Kidney glomerular epithelial cell (primary cell): ENCODE measurements around the gene GNG3.
"Not testable (repeated sequence)": the region's sequence is repeated elsewhere in the genome, so short reads cannot be mapped to it uniquely, and the experiment has no call there.

ENCODE experiments used
- DNase-seq: peaks from one replicate; lab custom pipeline; 2025; lab: John Stamatoyannopoulos, UW

GNG3 gene

DNA sequence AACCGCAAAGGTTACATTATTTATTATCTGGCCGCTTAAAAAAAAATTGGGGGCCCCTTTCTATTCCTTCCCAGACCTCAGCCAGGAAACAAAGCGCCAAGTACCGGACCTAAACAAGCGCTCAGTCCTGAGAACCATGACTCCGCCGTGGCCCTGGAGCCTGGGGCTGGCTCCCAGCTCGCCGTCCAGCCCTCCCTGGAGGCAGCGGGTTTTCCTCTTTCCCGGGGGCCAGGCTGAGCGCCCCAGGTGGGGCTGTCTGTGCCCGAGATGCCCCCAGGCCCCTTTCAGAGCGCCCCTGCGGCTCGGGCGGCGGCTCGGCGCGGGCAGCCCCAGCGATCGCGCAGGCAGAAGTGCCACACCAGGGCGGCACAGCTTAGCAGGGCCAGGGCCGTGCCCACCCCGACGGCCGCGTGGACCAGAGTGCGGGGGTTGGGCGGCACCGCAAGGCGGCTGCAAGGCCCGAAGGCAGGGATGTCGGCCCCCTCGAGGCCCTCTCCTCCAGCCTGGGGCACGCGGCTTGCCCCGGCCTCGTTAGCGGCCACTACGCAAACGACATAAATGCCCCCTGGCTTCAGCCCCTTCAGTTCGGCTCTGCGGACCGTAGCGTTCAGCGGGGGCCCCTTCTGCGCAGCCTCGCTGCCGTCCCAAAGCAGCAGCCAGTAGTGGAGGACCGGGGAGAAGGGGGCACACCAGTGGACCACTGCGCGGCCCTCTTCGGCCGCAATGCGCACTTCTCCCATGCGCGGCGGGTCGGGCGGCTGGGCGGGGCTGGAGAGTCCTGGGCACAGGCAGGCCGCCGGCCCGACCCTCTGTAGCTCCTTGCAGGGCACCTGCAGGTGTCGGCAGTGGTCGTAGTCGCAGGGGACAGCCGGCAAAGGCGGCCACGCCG is 19.7 kb upstream of the GNG3 start:
- DNase-seq, result no peak

DNA sequence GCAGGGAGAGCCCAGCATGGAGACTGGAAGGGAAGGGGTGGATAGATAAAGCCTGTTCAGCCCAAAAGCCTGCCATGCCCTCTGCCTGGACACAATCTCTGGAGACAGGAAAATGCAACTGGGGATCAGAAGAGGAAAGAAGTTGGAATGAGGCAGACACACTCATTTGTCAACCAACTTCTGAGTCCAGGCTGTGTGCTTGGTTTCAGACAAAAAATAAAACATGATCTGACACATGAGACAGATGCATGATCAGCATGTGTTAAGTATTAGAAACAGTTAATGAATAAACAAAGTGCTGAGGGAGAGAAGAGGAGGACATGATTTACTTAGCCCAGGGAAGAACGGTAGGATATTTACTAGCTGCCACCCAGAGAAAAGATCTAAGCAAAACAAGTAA is 19.0 kb upstream of the GNG3 start:
- DNase-seq, result no peak

DNA sequence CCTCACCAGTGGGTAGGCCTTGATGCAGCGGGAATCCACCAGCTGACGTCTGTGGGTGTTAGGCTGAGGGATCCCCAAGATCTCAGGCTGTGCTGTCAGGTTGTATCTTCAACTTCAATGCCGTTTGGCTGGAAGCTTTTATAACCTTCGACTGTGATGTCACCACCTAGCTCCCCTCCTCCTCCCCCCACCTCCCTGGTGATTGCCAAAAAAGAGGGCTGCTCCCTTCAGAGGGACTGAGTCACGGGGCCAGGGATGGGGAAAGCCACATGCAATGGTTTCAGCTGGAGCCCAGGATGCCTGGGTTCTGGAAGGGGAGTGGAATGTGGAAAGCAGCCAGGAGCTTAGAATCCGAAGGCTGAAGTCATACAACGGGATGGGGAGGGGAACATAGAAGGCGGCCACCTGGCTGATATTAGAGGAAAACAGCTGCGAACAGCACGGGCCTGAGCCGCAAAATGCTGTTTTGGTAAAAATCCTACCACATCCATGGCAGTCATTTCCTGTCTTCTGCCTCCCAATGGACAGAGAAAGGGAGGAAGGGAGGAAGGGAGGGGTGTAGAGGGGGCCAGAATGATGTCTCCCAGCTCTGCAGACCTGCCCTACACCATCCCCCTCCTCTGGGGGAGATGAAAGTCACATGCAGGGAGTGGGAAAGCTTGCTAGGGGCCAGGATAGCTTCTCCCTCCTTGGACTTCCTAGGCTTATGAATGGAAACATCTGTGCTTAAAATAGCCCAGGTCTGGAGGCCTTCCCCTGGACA is 17.9 kb upstream of the GNG3 start, which contains the start of gene LRRN4CL:
LRRN4CL (minus strand) TSS at position 110 of the 763 bp plus-strand sequence. CDS start 1,022 bp downstream, outside the sequence.
- DNase-seq, result no peak

DNA sequence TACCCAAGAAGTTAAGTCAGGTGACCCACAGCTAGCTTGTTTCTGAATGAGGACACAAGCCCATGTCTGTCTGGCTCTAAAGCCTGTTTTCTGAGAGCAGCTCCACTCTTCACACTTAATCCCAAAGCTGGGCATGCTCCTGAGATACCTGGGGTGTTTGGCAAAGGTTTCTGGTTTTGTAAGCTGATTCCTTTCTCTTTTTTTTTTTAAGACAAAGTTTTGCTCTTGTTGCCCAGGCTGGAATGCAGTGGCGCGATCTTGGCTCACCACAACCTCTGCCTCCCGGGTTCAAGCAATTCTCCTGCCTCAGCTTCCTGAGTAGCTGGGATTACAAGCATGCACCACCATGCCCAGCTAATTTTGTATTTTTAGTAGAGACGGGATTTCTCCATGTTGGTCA is 13.9 kb upstream of the GNG3 start:
- not testable (repeated sequence) for DNase-seq

DNA sequence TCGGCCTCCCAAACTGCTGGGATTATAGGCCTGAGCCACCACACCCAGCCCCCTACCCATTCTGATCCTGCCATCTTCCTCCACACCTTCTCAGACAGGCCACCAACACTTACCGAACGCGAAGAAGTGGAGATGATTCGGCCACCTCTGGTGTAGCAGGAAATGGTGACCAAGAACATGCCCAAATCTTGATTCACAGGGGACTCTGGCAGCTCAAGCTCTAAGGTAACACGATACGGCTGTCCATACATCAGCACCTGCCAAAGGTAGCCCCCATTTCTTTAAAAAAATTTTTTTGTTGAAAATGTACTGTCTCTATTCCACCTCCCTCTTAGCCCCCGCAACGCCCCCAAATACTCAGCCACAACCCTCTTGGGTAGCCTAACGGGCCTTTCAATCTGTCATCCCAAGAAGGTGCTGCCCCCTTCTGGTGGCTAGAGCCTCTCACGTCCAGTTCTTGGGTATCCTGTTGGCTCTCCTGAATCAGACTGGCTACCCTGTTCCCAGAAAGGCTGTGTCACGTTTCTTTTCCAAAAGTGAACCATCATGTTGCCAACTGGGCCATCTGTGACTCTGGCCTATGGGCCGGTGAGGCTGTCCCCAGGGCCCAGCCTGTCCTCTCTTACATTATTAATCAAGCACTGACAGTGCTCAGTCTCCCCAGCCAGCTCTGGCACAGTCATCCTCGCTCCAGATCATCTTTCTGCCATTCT is 12.9 kb upstream of the GNG3 start:
- no peak for DNase-seq

DNA sequence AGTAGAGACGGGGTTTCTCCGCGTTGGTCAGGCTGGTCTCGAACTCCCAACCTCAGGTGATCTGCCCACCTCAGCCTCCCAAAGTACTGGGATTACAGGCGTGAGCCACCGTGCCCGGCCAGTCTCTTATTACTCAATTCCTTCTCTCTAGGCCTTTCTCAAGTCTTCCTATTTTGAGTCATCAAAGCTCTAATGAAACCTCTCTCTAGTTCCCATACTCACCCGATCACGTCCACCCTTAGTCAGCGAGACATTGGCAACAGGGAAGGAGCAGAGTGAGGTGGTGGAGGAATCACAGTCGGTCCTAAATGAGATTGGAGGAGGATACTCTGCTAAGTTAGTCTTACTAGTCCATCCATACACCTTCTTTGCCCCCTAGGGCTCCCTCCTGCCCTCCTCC is 5.2 kb upstream of the GNG3 start:
- DNase-seq, result no peak

DNA sequence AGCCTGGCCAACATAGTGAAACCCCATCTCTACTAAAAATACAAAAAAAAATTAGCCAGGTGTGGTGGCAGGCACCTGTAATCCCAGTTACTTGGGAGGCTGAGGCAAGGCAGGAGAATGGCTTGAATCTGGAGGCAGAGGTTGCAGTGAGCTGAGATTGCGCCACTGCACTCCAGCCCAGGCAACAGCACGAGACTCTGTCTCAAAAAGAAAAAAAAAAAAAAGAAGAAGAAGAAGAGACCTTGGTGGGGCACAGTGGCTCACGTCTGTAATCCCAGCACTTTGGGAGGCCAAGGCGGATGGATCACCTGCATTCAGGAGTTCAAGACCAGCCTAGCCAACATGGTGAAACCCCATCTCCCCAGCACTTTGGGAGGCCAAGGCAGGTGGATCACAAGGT is 3.6 kb upstream of the GNG3 start:
- DNase-seq, result not testable (repeated sequence)

DNA sequence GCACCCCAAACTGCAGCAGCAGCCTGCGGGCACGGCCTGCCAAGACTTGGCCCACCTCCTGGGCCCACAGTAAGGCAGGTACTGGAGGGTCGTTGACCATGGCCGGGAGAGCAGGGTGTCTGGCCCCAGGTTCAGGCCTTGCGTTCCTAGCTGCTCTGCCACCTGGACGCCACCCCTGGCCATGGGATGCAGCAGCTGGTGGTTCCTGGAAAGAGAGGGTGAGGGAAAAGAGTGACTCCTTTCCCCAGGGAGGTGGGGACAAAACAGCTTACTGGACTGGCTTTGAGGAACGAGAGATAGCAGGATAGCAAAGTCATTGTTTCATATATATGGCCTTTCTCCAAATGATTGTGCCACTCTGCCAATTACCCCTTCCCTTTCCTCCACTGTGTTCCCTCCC is 2.1 kb upstream of the GNG3 start:
- no peak for DNase-seq

DNA sequence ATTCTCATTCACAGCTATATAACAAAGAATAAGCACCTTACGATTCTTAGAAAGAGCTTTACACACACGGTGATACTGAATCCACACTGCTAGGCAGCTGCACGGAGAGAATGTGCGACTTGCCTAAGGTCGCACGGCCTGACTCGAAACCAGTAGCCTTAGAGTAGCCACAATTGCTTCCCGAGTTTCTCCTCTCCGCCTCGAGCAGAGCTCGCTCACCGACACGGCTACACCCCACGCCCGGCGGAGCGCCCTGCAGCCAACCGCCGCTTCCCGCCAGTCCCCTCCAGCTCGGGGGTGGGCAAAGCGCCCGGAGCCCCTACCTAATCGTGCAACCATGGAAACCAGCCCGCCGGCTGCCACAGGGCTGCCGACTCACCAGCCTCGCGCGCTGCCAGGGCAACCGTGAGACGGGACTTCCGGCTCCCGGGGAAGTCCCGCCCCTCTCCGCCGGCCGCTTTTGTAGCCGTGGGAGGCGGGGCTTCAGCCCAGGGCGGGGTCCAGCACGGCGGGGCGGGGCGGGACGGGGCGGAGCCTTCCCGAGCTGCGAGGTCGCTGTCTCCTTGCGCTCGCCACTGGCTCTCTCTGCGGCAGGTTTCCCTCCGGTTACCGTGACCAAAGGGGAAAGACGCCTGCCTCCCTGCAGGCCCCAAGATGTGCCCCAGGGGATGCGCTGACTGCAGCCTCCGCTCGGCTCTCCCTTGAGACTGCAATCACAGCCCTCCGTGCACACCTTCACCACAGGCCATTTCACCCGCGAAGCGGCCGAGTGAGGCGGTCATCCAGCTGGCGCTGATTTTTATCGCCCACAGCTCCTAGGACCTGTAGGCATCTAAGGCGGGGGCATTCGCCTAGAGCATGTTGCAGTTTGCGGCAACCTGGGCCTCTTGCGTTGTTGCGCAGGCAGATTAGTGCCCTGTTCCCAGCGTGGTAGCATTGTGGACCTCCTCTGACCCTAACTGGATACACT is 1.3 kb upstream of the GNG3 start:
- peak; percentile 89 for DNase-seq

DNA sequence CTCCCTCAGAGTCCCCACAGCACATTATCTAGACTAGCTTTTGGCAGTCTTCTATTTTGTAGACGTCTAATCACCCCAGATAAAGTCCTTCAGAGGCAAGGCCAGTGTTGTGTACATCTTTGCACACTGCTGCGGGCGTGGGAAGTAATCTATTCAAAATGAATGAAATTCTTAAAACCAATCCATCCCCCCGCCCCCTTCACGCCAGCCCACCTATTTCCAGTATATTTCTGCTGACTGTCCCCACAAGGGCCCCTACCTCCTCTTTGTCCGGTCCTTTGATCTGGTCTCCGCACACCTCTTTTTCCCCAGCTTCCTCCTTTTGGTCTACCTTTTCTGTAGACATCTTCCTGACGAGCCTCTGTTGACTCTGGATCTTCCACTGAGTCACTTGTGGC is 627 bp upstream of the GNG3 start:
- DNase-seq, result no peak

DNA sequence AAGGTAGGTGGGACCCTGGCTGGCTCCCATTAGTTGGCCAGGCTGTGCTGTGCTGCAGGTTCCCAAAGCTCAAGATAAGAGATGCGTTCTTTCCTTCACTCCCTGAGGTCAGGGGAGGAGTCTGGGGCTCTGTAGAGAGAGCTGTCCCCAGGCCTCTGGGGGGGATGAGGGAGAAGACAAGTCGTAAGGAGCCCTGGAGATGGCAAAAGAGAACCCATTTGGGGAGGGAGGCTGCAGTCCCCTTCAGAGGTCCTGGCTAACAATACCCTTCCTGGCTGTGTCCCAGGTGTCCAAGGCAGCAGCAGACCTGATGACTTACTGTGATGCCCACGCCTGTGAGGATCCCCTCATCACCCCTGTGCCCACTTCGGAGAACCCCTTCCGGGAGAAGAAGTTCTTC is 916 bp downstream of the GNG3 start:
- DNase-seq, result no peak

DNA sequence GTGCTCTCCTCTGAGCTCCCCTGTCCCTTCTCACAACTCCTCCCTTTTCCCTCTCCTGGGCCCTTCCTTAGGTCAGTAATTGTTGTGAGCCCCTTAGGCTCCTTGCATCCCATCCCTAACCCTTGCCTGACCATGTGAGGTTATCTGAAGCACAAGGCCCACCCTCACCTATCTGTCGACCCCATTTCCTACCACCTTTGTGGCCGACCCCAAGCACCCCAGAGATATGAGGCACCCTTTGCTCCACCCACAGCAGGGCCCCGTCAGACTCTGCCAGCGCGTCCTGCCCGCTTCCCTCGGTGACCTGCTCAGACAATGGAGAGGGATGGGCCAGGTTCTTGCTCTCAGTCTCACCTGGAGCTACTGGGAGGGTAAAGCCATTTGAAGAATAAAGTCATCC is 1.3 kb downstream of the GNG3 start:
- no peak for DNase-seq

DNA sequence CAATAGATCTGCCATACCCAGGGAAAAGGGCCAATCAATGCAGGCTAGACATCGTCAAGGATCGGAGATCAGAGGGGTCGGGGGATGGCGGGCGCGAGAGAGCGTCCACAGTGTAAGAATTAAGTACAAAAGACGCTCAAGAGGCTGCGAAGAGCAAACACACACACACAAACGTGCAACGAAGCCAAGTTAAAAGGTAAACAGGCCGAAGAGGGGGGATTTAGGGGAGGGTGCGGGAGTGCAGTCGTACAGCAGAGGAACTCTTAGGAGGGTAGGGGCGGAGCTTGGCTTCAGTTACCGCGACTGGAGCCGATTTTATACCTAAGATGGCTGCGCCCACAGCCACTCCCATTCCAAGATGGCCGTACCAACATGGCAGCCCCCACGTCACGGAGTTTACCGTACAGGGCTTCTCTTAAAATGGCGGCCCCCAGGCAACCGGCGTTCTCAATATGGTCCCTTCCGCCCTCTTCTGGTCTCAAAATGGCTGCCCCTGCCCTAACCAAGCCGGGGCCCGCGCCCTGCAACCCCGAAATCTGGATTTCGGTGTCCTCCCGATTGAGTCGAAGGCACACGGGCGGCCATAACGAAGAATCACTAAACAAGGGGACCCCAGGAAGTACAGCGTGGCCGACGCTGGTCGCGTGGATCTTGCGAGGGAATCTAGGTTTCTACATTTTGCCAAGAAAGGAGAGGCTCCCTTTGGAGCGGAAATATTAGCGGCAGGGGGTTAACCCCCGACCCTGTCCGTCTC is 1.9 kb downstream of the GNG3 start:
- DNase-seq, result peak; percentile 93

DNA sequence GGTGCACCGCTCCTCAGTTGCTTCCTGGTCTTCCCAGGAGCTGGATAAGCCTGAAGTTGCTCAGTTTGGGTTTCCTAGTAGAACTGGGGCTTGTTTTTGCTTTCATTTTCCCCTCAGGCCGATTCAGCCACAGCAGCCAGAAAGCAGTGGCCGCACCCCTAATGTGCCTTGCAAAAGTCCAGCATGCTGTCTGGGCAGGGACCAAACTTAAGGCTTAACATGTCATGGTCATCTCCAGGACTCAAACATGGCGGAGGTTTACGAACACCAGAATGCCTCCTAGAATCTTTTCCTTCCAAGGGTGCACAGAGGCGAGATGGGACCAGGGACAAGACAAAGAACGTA is 2.5 kb downstream of the GNG3 start:
- no peak for DNase-seq

DNA sequence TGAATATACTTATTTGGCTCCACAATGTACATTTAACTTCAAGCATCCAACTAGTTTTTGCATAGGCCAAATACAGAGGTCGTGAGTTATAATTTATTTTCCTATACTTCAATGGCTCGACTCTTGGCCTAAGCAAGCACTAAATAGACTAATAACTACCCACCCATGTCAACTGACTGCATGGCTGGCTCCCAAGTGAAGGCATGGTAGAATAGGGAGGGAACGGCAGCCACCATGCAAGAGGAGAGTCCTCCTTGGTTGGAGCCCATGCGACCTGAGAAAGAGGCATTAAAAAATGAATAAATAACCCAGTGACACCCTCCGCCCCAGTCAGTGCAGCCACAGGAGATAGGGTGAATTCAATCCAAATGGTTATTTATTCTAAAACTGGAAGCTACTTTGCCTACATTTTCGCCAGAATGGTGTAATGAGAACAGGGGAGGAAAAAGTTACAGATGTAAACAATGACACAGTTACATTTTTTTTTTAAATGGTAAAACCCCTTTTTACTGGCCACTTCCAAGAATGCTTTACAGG is 4.9 kb downstream of the GNG3 start:
- DNase-seq, result no peak

DNA sequence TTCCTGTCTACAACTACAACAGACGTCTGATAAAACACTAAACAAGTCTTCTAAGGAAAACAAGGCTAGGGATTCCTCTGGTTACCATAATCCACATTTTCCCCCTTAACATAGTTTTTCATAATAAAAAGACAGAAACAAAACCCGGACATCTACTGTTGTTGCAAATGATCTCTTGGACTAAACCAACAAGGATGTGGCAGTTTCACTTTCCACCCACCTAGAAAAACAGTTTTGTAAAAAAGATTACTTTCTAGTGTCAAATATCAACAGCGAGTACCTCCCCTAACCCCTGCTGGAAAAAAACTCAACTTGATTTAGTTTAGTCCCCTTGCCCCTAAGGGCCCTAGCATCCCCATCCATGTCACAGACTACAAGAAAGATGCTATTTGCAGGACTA is 5.4 kb downstream of the GNG3 start:
- no peak for DNase-seq

DNA sequence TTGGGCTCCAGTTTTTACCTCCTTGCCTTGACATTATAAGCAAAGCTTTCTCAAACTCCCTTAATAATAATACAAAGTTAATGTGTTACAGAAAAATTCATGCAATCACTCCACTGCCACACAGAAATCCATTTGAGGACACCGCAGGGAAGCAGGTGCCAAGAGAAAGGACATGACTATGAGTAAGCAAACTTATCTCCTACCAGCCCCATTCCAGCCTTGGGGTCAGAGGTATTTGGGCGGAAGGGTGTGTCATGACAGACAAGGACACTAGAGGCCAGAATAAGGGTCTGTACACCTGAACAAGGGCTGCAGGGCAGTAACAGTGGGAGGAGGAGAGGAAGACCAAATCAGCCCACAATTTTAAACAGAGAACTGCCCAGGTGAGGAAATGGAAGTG is 5.9 kb downstream of the GNG3 start:
- DNase-seq, result peak; percentile 36

DNA sequence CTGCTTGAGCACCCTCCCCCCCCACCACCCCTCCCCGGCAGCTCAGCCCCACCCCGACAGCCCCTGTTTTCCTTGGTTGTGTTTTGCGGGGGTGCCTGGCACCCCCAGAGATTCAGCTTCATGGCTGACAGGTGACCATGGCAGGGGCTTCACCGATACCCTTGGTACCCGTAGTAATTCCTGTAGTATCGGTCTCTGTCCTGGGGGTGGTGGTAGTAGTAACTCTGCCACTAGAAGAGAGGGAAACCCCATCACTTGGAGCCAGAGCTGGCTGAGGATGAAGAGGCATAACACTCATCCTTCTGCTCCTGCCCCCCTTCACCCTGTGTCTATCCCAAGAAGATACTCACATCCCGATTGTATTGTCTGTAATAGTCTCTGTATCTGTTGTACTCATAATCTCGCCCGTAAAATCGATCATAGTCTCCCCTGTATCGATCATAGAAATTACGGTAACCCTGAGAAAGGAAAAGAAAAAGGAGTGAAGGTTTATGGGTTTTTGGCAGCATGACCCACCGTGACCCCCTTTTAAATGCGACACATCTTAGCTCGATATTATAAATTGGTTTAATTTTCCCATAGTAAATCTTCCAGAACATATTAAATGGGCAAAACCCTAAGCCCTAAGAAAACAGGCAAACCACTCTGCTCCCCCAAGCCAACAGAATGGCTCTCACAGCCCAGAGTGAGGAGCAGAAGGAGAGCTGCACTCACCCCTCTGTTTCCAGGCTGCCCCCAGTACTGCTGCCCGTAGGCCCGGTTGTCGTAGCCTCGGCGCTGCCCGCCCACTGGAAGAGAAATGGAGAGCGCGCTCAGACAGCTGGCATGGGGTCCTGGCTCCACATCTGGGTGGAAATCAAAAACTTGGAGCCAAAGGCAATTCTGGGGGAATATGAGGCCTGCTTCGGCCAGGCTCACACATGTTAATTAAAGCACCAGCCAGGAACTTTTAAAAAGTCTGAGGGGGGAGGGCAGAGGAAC is 8.0 kb downstream of the GNG3 start:
- DNase-seq, result no peak

DNA sequence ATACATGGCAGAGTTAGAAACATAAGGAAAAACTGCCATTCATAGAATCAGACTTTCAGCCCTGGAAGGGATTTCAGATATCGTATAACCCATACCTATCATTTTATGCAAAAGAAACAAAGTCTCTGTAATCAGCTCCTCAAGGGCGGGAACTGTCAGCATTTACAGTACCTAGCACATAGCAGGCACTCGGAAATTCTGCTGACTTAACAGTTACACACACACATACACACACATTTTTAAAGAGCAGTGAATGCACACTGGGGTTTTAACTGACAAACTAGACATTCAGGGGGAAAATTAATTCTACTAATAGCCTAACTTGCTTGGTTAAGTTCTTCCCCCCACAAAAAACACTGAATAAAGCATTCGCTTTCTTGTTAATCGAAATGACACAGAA is 8.7 kb downstream of the GNG3 start:
- no peak for DNase-seq
